Eye (tissue), 1 donor: ENCODE data around the gene TEN1.

Source experiments
- DNase-seq: peaks from one replicate; pipeline ENCODE4 v3.0.0-alpha.2; 2015

Gene TEN1

GRCh38 chr17:76007850-76008165 lies 28.8 kb downstream of the TEN1 start:
- DNase-seq, result no peak

GRCh38 chr17:76008208-76008607 lies 29.2 kb downstream of the TEN1 start:
- DNase-seq, result no peak

- no peak for DNase-seq
Observed at GRCh38 chr17:76008630-76009425, 29.8 kb downstream of the TEN1 start.

GRCh38 chr17:76009447-76009846 lies 30.4 kb downstream of the TEN1 start:
- no peak for DNase-seq

- no peak for DNase-seq
Observed at GRCh38 chr17:76009969-76010661, 31.1 kb downstream of the TEN1 start.

GRCh38 chr17:76011951-76012350 lies 32.9 kb downstream of the TEN1 start:
- no peak for DNase-seq

GRCh38 chr17:76013377-76013932 lies 34.4 kb downstream of the TEN1 start:
- DNase-seq, result no peak

- peak; percentile 90 for DNase-seq
Observed at GRCh38 chr17:76014100-76014924, 35.3 kb downstream of the TEN1 start.

- no peak for DNase-seq
Observed at GRCh38 chr17:76014925-76015261, 35.9 kb downstream of the TEN1 start.

GRCh38 chr17:76017481-76018339 lies 38.7 kb downstream of the TEN1 start:
- no peak for DNase-seq

GRCh38 chr17:76018340-76018680 lies 39.3 kb downstream of the TEN1 start:
- no peak for DNase-seq

GRCh38 chr17:76018801-76019200 lies 39.8 kb downstream of the TEN1 start:
- no peak for DNase-seq

- no peak for DNase-seq
Observed at GRCh38 chr17:76019833-76020467, 40.9 kb downstream of the TEN1 start.

GRCh38 chr17:76022285-76022684 lies 43.2 kb downstream of the TEN1 start:
- DNase-seq, result no peak

GRCh38 chr17:76022973-76023899 lies 44.2 kb downstream of the TEN1 start:
- DNase-seq, result no peak

GRCh38 chr17:76023900-76024237 lies 44.8 kb downstream of the TEN1 start:
- DNase-seq, result no peak

- no peak for DNase-seq
Observed at GRCh38 chr17:76024353-76024752, 45.3 kb downstream of the TEN1 start.

GRCh38 chr17:76025294-76025693 lies 46.3 kb downstream of the TEN1 start:
- DNase-seq, result no peak

GRCh38 chr17:76026714-76027158 lies 47.7 kb downstream of the TEN1 start:
- no peak for DNase-seq

- DNase-seq, result peak; percentile 20
Observed at GRCh38 chr17:76027159-76027839, 48.3 kb downstream of the TEN1 start, which contains the start of gene EVPL. EVPL (minus strand) TSS chr17:76027306; CDS start chr17:76027198, 108 bp downstream.
